HG03521 (cell line): ENCODE results near the gene PSMD7.
"Not testable (repeated sequence)": the region's sequence is repeated elsewhere in the genome, so short reads cannot be mapped to it uniquely, and the experiment has no call there.

Experiments used
- ATAC-seq: cut with Tn5 transposase; IDR thresholded peaks from one replicate; pipeline ENCODE4 v1.9.1; 2021; ENCODE audit warnings: mild to moderate bottlenecking, moderate library complexity; ENCODE audit not compliant: unreplicated experiment

PSMD7 gene

DNA sequence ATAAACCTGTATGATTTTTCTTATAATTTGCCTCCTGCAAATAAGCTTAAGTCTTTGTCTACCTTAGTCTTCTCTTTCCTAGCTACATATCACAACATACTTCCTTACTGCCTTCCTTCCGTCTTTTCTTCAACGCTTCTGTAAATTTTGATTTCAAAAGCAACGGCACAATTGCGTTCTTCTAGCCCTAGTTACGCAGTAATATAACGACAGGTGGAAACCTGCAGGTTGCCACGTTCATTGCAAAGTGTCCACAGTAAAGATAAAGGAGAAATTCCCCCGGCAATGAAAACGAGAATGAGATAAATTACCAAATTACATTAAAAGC lies 546 bp upstream of the PSMD7 start:
- ATAC-seq, result peak; percentile 2

DNA sequence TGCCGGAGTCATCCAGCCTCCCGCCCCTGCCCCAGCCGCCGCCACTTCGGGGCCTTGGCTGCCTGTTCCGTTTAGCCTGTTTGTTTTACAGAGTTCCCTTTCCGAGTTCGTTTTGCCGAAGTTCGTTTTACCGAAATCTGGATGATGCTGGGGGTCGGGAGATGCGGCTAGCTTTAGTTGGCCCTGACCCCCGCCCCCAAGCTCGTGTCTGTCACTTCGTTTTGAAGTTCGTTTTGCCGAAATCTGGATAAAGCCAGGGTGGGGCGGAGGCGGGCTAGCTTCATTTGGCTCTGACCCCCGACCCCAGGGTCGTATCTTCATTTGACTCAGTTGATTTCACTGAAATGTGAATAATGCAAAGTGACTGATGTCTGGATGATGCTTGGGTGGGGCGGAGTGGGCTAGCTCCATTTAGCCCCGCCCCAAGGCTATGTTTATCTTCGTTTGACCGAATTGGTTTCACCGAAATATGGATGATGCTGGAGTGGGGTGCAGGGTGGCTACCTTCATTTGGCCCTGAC lies 591 bp downstream of the PSMD7 start:
- ATAC-seq, result no peak

DNA sequence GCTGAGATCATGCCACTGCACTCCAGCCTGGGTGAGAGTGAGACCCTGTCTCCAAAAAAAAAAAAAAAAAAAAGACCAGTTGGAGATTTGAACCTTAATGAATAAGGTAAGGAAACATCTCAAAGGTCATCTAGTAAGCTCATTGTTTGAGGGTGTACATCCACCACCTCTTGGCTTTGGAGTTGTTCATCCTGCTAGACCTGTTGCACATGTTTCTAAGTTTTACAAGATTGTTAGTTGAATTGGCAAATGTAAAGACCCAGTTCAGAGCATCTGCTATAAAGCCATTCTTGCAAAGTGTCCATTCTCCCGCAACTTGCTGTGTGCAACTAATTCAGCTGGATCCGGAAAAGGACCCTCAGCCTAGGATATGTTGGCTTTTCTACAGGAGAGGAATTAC lies 1.5 kb downstream of the PSMD7 start:
- no peak for ATAC-seq

DNA sequence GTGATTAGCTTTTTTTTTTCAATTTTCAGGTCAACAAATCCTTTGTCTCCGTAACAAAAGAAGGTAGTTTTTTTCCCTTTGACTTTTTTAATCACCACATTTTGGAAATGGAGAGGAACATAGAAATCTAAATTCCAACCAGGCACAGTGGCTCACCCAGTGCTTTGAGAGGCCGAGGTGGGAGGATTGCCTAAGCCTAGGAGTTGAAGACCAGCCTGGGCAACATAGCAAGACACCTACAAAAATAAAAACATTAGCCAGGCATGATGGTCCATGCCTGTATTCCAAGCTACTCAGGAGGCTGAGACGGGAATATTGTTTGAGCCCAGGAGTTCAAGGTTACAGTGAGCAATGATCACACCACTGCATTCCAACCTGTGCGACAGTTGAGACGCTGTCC lies 5.7 kb downstream of the PSMD7 start:
- no peak for ATAC-seq

DNA sequence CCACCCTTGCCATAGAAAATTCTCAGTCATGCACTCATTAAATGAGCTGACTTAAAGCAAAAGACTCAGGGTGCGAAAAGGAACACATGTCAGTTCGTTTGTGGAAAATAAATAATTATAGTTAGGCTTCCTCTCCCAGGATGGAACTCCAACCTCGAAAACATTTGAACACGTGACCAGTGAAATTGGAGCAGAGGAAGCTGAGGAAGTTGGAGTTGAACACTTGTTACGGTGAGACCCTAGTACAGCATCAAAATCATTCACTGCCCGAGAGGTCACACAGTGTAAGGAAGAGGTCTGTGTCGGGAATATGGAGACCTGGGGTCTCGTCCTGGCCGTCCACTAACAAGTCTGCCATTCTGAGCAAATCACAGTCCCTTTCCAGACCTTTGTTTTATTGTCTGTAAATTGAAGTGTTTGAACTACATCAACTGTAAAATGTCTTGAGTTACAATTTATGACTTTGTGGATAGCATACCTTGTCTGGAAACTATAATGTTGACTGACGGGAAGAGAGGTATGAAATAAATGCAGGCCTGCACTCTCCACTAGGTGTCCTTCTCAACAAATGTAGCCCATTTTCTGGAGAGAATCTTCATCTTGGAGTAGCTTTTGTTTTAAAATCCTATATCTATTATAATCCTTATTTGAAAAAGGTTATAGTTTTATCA lies 7.7 kb downstream of the PSMD7 start:
- no peak for ATAC-seq

DNA sequence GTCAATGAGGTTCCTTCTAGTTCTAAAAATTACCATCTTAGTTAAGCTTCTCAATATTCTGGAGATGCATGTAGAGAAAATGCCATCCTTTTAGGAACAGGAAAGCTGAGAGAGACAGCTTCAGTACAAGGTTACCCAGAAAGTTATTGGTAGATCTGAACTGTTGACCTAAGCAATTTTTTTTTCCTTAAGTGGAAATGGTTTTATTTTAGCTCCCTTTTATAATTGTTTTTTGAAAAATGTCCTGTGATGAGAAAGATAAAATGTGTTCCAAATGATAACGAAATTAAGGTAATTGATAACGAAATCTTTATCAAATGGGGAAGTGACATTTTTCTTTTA lies 8.2 kb downstream of the PSMD7 start:
- ATAC-seq, result no peak

DNA sequence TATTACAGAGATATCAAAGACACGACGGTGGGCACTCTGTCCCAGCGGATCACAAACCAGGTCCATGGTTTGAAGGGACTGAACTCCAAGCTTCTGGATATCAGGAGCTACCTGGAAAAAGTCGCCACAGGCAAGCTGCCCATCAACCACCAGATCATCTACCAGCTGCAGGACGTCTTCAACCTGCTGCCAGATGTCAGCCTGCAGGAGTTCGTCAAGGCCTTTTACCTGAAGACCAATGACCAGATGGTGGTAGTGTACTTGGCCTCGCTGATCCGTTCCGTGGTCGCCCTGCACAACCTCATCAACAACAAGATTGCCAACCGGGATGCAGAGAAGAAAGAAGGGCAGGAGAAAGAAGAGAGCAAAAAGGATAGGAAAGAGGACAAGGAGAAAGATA lies 8.7 kb downstream of the PSMD7 start:
- no peak for ATAC-seq

DNA sequence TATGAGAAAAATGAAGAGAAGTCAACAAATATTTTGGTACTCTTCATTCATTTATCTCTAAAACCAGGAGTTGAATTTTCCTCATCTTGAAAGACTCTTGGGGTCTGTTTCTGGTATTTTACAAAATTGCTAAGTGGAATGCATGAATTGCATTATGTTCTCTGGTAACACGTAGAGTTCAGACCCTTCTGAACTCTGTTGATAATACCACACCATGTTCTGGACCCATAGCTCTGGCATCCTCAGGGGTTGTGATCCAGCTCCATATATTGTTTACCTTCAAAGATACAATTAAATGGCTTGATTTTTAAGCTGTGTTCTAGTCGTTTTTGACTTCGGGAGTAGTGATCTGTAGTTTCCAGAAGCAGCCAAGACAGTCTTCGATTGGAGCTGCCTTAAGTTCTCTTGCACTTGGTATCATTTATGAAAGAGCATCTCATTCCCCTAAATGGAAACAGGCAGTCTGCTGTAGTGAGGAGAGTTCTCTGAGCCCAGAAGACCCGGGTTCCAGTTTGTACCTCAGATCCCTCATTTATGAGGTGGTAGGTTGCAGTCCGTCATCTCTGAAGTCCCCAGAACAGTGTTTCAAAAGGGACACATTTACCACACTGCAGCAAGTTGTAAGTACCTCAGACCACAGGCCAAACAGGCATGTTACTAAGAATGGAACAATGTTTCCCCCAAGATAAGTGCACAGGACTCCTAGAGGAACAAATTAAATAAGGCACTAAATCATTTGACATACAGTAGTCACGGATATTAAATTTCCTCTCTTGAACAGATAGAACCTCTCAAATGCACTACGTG lies 9.6 kb downstream of the PSMD7 start:
- ATAC-seq, result no peak

DNA sequence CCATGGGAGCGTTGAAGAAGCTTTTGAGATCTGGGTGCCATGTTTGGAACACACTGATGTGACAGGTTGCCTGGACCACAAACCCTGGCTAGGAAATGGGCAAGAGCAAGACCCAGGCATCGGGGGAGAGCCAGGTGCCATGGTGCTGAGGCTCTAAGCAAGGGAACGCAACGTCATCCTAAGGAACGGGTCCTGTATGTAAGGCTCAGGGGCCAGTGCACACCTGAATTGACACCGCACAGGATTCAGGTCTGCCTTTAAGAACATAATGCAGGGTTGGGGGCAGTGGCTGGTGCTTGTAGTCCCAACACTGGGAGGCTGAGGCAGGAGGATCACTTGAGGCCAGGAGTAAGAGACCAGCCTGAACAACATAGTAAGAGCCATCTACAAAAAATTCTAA lies 10.8 kb downstream of the PSMD7 start:
- no peak for ATAC-seq

DNA sequence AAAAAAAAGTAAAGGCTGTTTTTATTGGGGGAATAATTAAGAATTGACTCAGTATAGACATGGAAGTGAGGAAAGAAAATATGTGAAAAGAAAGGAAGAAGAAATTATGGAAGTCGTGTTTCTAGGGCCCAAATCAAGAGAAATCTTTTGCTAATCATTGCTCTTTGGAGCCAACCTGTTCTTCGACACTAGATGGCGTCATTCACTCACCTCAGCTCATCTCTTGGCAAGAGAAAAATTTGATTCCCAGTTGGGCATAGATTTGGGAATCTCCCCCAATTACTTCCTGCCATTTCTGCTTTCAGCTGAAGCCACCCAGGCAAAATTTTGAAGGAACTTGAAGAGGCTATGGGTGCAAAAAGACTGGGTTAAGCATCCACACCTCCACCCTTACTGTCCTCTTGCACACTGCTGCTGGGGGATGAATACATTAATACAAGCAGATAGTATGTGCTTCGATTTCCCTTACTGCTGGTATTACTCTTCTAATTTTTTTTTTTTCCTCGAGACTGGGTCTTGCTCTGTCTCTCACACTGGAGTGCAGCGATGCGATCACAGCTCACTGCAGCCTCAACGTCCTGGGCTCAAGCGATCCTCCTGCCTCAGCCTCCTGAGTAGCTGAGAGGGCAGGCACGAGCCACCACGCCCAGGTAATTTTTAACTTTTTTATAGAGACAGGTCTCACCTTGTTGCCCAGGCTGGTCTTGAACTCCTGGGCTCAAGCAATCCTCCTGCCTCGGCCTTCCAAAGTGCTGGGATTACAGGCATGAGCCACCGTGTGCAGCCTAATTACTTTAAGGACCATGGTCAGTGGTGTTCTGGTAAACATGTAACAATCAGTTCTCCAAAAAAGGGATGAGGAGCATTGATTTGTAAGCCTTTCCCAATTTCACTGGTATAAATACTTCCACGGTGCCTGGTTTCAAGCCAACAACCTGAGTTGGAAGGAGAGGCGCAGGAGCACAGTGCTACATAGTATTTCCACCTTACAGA lies 13.5 kb downstream of the PSMD7 start:
- ATAC-seq, result no peak

DNA sequence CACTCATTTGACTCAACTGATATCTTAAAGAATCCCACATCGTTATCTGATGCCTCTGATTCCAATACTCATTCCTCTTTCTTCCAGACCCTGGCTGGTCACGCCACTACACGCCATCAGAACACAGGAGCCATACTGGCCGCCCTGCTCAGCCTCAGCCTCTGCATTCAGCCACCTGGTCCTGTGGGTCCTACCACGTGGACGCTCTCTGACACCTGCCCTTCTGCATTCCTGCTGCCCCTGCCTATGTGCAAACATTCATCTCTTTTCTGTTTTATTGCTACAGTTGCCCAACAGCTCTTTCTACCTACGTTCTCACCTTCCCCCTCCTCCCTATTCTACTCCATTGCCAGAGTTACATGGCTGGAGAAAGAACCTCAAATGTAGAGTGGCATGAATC lies 18.4 kb downstream of the PSMD7 start:
- ATAC-seq, result no peak

DNA sequence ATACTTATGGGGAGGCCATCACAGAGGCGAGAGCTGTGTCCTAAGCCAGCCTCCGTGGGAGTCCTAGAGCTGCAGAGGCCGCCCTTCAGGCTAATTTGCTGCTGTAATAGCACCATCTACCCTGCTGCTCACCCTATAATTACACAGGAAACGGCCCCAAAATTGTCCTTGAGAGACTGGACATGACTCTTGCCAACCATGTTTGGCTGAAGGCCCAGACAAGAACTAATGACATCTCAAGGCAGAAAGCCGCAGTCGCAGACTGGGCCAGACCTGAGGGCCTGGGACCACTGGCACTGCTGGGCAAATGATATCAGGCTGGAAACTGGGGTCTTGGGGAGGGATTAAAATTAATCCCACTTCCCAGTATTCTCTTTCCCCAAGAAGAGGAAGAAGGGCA lies 24.1 kb downstream of the PSMD7 start:
- no peak for ATAC-seq

DNA sequence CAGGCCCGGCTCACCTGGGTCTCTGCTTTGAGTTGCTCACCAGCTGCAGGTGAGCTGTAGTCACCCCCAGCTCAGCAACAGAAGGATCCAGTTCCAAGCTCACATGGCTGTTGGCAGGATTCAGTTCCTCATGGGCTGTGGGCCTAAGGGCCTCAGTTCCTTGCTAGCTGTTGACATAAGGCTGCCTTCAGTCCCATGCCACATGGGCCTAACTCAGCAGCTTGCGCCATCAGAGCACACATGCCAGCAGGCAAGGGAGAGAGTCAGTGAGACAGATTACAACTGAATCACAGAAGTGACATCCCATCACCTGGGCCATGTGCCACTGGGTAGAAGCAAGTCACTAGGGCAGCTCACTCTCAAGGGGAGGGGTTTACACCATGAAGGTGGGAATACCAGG lies 24.7 kb downstream of the PSMD7 start:
- ATAC-seq, result no peak

DNA sequence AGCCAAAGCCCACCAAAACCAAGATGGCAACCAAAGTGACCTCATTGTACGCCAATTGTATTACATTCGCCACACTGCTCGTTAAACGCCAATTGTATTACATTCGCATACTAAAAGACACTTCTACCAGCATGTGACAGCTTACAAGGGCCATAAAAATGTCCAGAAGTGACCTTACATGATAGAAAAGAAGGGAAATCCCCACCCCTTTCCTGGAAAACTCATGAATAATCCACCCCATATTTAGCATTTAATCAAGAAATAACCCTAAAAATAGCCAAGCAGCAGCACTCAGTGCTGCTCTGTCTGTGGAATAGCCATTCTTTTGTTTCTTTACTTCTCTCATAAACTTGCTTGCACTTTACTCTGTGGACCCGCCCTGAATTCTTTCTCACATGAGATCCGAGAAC lies 25.7 kb downstream of the PSMD7 start:
- ATAC-seq, result no peak

DNA sequence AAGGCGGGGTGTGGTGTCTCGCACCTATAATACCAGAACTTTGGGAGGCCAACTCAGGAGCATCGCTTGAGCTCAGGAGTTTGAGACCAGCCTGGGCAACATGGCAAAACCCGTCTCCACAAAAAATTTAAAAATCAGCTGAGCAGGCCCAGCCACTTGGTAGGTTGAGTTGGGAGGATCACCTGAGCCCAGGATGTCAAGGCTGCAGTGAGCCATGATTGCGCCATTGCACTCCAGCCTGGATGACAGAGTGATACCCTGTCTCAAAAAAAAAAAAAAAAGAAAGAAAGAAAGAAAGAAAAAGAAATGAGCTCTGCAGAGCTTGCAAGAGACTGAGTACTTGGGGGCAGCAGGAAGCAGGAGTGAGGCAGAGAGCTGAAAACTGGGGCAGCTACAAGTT lies 28.2 kb downstream of the PSMD7 start:
- ATAC-seq, result not testable (repeated sequence)

DNA sequence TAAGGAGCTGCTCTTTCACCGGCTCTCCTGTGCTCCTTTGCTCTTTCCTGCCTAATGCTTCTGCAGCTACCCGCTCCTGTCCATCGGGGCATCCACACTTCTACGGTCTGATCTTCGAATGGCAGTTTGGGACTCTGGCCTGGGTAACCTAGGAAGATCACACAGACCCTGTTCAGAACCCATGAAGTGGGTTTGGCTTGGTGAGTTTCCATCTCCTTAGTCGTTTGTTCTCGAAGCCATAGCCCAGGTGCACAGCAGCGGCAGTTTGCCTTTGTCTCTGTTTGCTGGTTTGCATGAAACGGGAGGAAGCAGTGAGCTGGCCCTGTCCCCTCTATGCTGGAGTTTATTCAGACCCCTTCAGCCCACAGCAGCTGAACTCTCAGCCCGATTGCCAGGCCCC lies 29.0 kb downstream of the PSMD7 start:
- no peak for ATAC-seq

DNA sequence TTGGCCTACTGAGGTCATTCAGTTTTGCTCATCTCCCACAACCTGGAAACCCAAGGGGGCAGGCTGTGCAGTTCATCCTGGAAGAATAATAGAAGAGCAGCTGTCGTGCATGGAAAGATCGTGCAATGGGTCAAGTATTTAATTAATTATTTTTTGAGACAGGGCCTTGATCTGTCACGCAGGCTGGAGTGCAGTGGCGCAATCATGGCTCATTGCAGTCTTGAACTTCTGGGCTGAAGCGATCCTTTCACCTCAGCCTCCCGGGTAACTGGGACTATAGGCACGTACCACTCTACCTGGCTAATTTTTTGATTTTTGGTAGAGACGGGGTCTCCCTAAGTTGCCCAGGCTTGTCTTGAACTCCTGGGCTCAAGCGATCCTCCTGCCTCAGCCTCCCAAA lies 31.7 kb downstream of the PSMD7 start:
- not testable (repeated sequence) for ATAC-seq

DNA sequence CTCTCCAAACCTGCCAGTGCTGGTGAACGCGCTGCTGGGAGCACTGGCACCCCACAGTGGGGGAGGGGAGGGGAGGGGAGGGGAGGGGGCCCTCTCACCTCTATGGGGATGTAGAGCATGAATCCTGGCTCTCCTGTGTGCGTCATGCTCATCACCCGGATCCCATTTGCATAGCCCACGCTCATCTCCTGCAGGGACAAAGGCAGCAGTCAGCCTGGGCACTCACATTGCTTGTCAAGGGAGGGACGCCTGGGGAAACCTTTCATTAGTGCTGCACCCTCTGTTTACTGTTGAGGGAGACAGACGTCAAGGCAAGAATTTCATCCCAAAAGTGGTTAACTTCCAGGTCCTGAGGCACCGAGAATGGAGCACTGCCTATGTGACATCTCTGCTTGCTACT lies 35.9 kb downstream of the PSMD7 start:
- not testable (repeated sequence) for ATAC-seq

DNA sequence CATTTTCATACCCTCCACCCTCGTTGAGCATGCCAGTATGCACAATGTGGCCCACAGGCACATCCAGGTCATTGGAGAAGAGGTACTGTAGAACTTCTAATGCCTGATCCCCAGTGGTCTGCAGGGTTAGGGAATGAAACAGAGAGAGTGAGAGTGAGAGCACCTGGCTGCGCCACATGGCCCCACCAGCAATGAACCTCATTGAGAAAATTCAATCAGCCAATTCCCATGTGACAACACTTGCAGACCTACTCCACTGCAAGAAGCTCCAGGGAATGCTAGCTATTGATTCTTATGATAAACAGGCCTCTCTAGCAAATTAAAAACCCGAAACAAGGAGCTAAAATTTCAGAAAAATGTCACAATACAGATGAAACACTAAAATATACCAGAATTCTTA lies 40.9 kb downstream of the PSMD7 start:
- not testable (repeated sequence) for ATAC-seq

DNA sequence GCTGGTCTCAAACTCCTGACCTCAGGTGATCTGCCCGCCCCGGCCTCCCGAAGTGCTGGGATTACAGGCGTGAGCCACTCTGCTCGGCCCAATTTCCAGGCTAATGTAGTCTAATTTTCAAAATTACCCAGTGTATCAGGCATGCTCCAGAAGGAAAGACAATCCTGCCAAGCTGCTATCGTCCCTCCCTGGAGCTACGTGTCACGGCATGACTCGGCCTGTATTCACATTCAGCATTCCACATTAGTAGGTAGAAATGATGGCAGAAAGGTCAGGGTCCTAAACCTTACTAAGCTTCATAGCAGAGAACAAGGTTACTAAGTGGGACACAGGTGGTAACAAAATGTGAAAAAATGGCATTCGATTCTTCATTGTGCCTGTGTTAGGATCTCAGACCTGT lies 42.6 kb downstream of the PSMD7 start:
- ATAC-seq, result not testable (repeated sequence)

DNA sequence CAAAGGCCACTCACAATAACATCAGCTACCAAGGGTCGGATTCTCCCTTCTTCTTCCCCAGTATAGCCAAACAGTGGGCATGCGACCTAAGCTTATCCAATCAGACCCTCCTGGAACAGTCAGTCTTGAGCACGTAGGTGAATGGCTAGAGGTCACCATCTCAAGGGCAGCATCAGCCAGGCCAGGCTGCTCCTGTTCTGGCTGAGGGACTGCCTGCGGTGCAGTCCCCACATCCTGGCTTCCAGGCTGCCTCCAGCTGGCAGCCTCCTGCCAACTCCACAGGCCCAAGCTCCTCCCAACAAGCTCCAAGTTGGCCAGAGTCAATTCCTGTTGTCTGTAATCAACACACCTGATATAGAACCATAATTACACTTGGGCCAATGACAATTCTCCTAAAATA lies 56.4 kb downstream of the PSMD7 start:
- not testable (repeated sequence) for ATAC-seq
